Femur (tissue), 1 donor: Measurements from ENCODE around the gene TMEM220.
"Not testable (repeated sequence)": the region's sequence is repeated elsewhere in the genome, so short reads cannot be mapped to it uniquely, and the experiment has no call there.

ENCODE experiments used
- DNase-seq: peaks from one replicate; pipeline ENCODE4 v3.0.0-alpha.2; 2017

The TMEM220 gene

GRCh38 chr17:10727192-10727591 lies 2.6 kb downstream of the TMEM220 start:
- no peak for DNase-seq

DNA sequence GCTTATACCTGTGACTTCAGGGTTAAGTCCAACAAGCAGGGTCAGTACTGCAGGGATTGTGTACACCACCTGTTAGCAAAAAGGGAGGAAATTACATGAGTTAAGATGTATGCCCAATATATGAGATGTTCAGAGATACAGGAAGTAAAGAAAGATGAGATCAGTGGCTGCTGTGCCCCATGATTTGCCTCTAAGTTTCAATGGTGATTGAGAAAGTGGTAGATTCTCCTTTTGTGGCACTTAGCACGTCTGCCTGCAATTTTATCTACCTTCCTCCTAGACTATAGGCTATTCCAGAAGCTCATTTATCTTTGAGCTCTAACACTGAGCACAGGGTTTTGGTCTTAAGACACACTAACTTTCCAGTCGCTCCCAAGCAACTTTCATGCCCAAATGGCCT lies 3.6 kb downstream of the TMEM220 start:
- DNase-seq = no peak

- no peak for DNase-seq
Measured at GRCh38 chr17:10725262-10725661, 4.6 kb downstream of the TMEM220 start.

DNA sequence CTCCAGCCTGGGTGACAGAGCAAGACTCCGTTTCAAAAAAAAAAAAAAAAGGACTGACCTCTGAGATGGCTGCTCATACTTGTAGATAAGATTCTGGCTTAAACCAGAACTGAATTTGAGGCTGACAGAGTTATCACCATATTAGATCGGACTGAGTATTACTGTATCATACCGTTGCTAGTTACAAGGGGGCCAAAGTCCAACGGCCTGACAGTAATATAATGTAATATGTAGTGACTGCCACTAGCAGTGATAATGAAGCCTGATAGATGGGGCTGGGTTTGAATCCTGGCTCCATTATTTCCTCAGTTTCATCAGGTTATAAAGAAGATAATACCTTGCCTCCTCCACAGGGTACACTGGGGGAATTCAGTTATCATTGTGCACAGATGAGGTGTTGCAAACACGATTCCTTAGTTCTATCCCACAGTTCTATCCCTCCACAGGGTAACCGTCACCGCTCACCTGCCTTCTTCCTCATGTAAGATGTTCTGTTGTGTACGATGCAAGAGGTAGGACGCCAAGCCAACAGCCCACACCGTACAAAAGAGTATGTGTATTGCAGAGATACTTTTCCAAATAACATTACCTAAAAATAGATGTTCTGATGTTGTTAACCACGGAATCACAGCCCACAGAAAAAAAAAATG lies 5.2 kb downstream of the TMEM220 start:
- no peak for DNase-seq

DNA sequence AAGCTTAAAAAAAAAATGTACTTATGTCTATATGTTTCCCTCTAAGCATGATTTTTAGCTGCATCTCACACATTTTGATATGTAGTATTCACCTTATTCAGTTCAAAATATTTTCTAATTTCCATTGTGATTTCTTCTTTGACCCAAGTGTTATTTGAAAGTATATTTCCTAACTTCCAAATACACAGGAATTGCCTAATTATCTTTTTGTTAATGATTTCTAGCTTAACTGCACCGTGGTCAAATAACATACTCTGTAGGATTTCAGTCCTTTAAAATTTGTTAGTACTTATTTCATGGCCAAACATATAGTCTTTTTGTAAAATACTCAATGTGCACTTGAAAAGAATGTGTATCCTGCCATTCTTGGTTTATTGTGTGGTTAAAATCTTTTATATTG lies 11.3 kb downstream of the TMEM220 start:
- no peak for DNase-seq

DNA sequence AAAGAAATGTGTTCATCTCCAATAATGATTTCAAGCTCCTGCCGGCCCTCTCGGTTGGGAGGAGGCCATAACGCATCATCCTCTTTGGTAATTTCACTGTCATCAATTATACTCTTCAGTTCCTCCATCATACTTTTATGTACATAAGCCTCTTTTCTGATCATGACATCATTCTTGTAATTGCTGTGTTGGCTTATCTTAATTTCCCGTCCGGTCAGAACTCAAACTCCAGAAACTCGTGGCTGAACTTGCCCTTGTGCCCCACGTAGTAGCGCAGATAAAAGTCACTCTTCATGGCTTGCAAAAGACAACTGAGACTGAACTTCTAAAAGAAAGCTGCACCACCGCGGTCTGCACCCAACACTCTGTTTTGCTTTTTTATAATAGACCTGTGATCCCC lies 13.6 kb downstream of the TMEM220 start:
- DNase-seq = no peak

- no peak for DNase-seq
Measured at GRCh38 chr17:10713318-10713717, 16.5 kb downstream of the TMEM220 start.

- no peak for DNase-seq
Measured at GRCh38 chr17:10705727-10706126, 24.1 kb downstream of the TMEM220 start.

GRCh38 chr17:10702574-10702973 lies 27.2 kb downstream of the TMEM220 start:
- no peak for DNase-seq

DNA sequence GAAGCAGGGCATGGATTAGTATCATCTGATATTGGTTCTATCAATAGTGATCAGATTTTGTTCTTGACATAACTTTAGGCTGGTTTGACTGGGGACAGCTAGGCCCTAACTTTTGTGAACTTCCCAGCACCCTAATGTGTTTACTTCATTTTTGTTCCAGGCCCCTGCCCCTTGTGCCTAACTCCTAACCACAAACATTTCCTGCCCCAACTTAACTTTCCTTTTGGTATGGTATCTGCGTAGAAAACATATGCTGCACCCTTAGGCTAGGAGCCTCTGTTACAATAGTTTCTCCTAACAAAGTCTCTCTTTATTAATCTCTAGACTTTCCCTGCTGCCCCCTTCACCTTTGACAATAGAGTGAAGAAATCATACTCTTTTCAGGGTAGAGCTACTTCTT lies 30.0 kb downstream of the TMEM220 start:
- DNase-seq = no peak

DNA sequence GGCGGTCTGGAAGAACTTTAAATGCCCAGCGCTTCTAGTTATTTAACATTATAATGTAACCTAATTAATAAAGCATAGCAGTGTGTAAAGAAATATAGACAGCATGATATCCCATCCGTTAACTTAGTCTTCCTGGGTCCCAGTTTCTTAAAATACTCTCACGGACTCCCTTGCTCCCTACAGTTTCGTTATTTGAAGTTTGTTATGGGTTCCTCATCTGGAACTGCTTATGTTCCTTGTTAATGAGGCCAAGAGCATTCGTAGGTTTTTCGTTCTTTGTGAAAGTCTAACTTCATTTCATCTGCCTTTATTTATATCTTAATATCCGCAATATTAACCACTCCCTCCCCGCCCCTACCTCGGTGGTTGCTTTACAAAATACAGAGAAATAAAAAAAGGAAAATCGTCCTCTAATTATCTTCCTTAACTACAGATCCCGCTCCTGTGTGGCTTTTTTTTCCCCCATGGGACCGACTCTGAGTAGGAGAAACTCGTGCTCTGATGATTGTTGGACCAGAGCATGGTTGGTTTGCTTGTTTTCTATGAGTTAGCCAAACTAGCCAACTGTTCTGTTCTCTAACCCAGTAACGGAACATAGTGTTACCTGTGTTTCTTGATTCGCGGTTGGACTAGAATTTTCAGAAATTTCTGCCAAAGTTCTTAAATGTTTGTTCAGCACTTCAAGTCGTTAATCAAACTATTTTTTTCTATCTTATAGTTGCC lies 31.6 kb downstream of the TMEM220 start:
- no peak for DNase-seq

DNA sequence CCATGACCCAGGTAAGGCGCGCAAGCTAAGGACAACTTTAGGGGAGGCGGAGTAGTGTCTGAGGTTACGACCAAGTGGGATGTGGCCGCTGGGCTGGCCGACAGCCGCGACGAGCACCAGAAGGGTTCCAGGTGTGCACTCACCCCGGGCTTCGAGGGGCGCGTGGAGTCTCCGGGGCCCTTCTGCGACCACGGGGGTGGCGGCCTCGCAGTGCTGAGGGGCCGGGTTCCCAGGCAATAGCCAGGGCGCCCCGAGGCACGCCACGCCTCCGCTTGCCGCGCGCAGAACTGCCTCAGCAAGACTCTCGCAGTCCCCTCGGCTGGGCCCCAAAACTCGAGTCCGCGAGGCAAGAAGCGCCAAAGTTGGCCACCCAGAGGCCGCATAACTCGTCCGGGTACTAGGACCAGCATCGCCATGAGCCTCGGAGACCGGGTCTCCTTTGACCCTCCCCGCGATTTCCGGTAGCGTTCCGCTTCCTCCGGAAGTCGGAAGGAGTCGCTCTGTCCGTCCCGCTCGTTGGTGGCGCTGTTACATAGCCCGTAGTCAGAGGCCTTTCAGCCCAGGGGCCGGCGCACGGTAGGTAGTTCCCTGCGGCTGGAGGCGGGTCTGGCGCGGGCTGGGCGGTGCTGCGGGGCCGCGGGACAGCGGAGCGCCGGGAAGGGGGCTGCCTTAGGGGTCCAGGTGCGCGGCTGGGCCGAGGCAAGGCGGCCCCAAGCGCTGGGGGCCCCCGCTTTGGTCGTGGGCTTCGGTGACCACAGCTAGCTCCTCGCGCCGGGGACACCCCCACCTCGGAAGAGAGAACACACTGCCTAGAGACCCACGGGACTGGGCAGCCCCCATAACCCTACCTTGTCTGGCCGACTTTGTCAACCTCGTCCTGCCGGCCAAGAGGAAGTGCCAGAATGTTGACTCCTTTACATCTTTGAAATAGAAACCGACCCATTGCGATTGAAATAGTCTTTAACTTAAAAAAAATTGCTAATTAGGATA lies 32.4 kb downstream of the TMEM220 start, which contains the start of the genes ADPRM and SCO1:
Gene ADPRM (plus strand): TSS at position 503 of the 990 bp plus-strand sequence. CDS start 7,333 bp downstream, outside the sequence.
Gene SCO1 (minus strand): TSS at position 442 of the 990 bp plus-strand sequence. CDS start 26 bp downstream, at position 416.
- DNase-seq = peak; percentile 97

DNA sequence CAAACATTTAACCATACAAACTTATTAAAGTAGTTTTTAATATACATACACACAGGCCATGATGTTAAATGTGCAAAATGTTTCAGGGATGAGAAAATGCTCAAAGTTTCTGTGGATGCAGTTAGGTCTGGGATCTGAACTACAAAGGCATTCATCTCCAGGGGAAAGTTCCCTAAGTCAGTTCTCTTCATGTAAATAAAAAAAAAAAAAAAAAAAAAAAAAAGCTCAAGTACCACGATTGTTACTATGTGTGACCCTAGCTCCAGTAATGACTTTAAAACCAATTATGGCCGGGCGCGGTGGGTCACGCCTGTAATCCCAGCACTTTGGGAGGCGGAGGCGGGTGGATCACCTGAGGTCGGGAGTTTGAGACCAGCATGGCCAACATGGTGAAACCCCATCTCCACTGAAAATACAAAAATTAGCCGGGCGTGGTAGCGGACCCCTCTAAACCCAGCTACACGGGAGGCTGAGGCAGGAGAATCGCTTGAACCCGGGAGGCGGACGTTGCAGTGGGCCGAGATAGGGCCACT lies 33.9 kb downstream of the TMEM220 start:
- not testable (repeated sequence) for DNase-seq

GRCh38 chr17:10687499-10687898 lies 42.3 kb downstream of the TMEM220 start:
- no peak for DNase-seq

DNA sequence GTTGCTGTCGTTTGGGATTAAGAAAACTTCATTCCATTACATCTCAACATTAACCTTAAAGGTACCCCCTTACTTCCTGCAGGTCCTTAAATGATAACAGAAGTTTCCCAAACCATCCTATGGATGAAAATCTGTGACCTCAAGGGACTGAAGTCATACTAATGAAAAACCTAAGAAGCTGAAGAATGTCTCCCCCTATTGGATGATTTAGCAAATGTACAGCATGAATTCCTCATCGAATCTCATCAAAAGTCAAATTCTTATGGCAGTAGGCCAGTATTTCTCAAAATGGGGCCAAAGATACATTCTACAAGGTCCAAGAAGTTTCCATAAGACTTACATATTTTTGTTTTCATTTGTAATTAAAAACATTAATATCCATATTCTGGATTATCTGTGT lies 46.0 kb downstream of the TMEM220 start:
- no peak for DNase-seq

GRCh38 chr17:10681866-10682446 lies 47.9 kb downstream of the TMEM220 start:
- DNase-seq = no peak

DNA sequence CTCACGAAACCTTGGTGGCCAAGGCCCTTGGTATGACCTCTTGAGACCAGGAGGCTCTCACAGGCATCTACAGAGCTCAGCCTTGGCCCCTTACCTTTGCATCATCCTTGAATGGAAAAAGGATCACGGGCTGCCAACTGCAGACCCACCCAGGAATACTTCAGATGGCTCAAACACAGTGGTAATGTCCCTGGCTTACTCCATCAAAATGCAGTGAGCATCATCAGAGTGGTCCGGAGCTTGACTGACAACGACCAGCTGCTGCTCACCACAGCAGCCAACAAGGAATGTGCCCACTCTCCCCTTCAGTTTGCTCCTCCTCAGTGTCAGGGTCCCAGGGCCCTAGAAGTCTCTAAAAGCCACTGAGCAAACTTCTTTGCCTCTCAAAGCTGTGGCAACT lies 55.1 kb downstream of the TMEM220 start:
- no peak for DNase-seq

DNA sequence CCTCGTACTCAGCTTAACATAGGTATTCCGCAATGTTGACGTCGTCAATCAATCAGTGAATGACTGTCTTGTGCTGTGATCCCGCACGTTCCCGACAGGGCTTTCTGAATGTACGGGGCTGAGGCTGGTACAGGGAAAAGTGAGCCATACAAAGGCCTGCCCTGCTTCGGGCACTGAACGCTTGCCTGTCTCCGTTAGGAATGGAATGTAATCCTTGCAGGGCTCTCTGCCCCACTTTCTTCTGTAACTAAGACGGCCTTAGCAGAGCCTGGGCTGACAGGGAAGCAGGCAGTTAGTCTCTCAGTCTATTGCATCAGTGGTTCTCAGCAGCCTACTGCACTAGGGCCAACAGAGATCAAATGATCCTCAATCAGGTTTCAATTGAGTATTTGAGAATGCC lies 56.5 kb downstream of the TMEM220 start:
- no peak for DNase-seq

GRCh38 chr17:10668775-10669174 lies 61.0 kb downstream of the TMEM220 start:
- no peak for DNase-seq

DNA sequence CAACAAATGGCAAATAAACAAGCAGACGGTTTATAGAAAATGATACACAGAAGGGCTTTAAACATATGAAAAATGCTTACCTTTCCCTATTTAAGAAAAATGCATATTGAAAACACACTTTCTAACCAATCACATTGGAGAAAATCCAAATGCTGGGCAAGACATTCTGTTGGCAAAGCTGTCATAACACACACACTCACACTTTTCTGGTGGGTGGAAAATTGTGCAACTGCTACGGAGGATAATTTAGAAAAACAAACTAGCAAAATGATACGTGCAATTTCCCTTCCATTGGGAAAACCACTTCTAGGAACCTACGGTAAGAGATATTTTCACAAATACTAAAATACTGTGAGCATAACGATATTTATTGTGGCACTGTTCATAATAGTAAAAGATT lies 62.9 kb downstream of the TMEM220 start:
- DNase-seq = no peak

GRCh38 chr17:10664571-10664970 lies 65.3 kb downstream of the TMEM220 start:
- no peak for DNase-seq
